ENCODE measurements around the gene PLCXD3.

Gene PLCXD3

GRCh38 chr5:41370482-41370881, 139.9 kb downstream of the PLCXD3 start:
- POLR2A ChIA-PET = no interaction called here
- no peak for DNase-seq (ENCODE audit: extremely low spot score)
- no peak for TF ChIP-seq CTCF (IDR thresholded peaks at IDR 0.05; ENCODE audit: control extremely low read depth, extremely low read depth, low read depth, missing control alignments)
- CTCF ChIA-PET = no interaction called here

- CTCF ChIA-PET = no interaction called here
- DNase-seq (ENCODE audit: extremely low spot score) = no peak
- no peak for TF ChIP-seq CTCF (IDR thresholded peaks at IDR 0.05; ENCODE audit: control extremely low read depth, extremely low read depth, low read depth, missing control alignments)
- POLR2A ChIA-PET = no interaction called here
Measured at GRCh38 chr5:41369799-41370198, 140.6 kb downstream of the PLCXD3 start.

- DNase-seq (ENCODE audit: extremely low spot score) = no peak
- TF ChIP-seq CTCF (IDR thresholded peaks at IDR 0.05; ENCODE audit: control extremely low read depth, extremely low read depth, low read depth, missing control alignments) = no peak
- POLR2A ChIA-PET = no interaction called here
- CTCF ChIA-PET = no interaction called here
Measured at GRCh38 chr5:41368158-41368557, 142.2 kb downstream of the PLCXD3 start.

GRCh38 chr5:41365369-41365768, 145.0 kb downstream of the PLCXD3 start:
- CTCF ChIA-PET = no interaction called here
- POLR2A ChIA-PET = no interaction called here
- TF ChIP-seq CTCF (IDR thresholded peaks at IDR 0.05; ENCODE audit: control extremely low read depth, extremely low read depth, low read depth, missing control alignments) = no peak
- DNase-seq (ENCODE audit: extremely low spot score) = no peak

- no peak for TF ChIP-seq CTCF (IDR thresholded peaks at IDR 0.05; ENCODE audit: control extremely low read depth, extremely low read depth, low read depth, missing control alignments)
- POLR2A ChIA-PET = no interaction called here
- DNase-seq (ENCODE audit: extremely low spot score) = no peak
- CTCF ChIA-PET = no interaction called here
Measured at GRCh38 chr5:41364346-41364745, 146.1 kb downstream of the PLCXD3 start.

GRCh38 chr5:41363343-41363986, 146.9 kb downstream of the PLCXD3 start:
- DNase-seq (ENCODE audit: extremely low spot score) = no peak
- ChIA-PET CTCF (no interaction called here), POLR2A (no interaction called here)
- no peak for TF ChIP-seq CTCF (IDR thresholded peaks at IDR 0.05; ENCODE audit: control extremely low read depth, extremely low read depth, low read depth, missing control alignments)

- no peak for TF ChIP-seq CTCF (IDR thresholded peaks at IDR 0.05; ENCODE audit: control extremely low read depth, extremely low read depth, low read depth, missing control alignments)
- no peak for DNase-seq (ENCODE audit: extremely low spot score)
- ChIA-PET POLR2A (no interaction called here), CTCF (interaction anchor here (1.4 kb wide), 1 partner anchor 21 kb away, joined by 3 read pairs; no protein-coding TSS in a partner anchor)
Measured at GRCh38 chr5:41356786-41357185, 153.6 kb downstream of the PLCXD3 start.

Data from GM10248 (cell line).